ENCODE measurements around the gene SF3A1.

The SF3A1 gene

GRCh38 chr22:30393322-30393680 lies 36.6 kb upstream of the SF3A1 start:
- DNase-seq (ENCODE audit: low spot score in 2 of 2) (no peak), ATAC-seq (no peak)
- Mint-ChIP-seq H3K36me3 (peaks cover 6% of the 10 kb centered on the region), H3K27ac (no peak overlapping the region), H3K9me3 (no peaks in the 10 kb centered on the region), H3K4me3 (no peak overlapping the region), H3K4me1 (peaks cover 25% of the 10 kb centered on the region)

GRCh38 chr22:30392661-30393321 lies 36.1 kb upstream of the SF3A1 start:
- DNase-seq (ENCODE audit: low spot score in 2 of 2) (no peak), ATAC-seq (no peak)
- Mint-ChIP-seq H3K27ac (no peak overlapping the region), H3K4me1 (peaks cover 20% of the 10 kb centered on the region), H3K36me3 (peaks cover 6% of the 10 kb centered on the region), H3K9me3 (no peaks in the 10 kb centered on the region), H3K4me3 (no peak overlapping the region)

- Mint-ChIP-seq H3K9me3 (no peaks in the 10 kb centered on the region), H3K4me3 (no peak overlapping the region), H3K4me1 (peaks cover 29% of the 10 kb centered on the region), H3K36me3 (no peaks in the 10 kb centered on the region), H3K27ac (peak overlapping the region; percentile 80)
- DNase-seq (ENCODE audit: low spot score in 2 of 2) (peak; percentile 64 to 84), ATAC-seq (peak; percentile 79)
Observed at GRCh38 chr22:30390974-30391691, 34.4 kb upstream of the SF3A1 start.

GRCh38 chr22:30386960-30387827 lies 30.5 kb upstream of the SF3A1 start, which contains the start of gene RNF215:
Gene RNF215 (minus strand): TSS chr22:30387411. CDS start chr22:30387313, 98 bp downstream.
- no peaks in the 10 kb centered on the region for H3K9me3 Mint-ChIP-seq
- peak; percentile 92 to 93 for DNase-seq (ENCODE audit: low spot score in 2 of 2)

GRCh38 chr22:30386608-30386959 lies 29.9 kb upstream of the SF3A1 start:
- no peaks in the 10 kb centered on the region for H3K9me3 Mint-ChIP-seq
- DNase-seq (ENCODE audit: low spot score in 2 of 2) (no peak), ATAC-seq (no peak)
- H3K4me3 Mint-ChIP-seq = peak overlapping the region; percentile 71
- peaks cover 23% of the 10 kb centered on the region for H3K4me1 Mint-ChIP-seq
- peak overlapping the region; percentile 63 for H3K27ac Mint-ChIP-seq
- H3K36me3 Mint-ChIP-seq = no peaks in the 10 kb centered on the region

More at GRCh38 chr22:30386960-30387827, 30.5 kb upstream of the SF3A1 start, which contains the start of gene RNF215:
- H3K27ac Mint-ChIP-seq = peak within 1 kb of the TSS; percentile 63
- H3K4me3 Mint-ChIP-seq = peak within 1 kb of the TSS; percentile 71
- H3K36me3 Mint-ChIP-seq = no peaks in the 10 kb centered on the region
- peaks cover 25% of the 10 kb centered on the region for H3K4me1 Mint-ChIP-seq
- ATAC-seq = peak; percentile 82

- DNase-seq (ENCODE audit: low spot score in 2 of 2) (no peak), ATAC-seq (no peak)
- H3K4me1 Mint-ChIP-seq = peaks cover 18% of the 10 kb centered on the region
- H3K9me3 Mint-ChIP-seq = no peaks in the 10 kb centered on the region
- H3K36me3 Mint-ChIP-seq = no peaks in the 10 kb centered on the region
- peak overlapping the region; percentile 71 for H3K4me3 Mint-ChIP-seq
- no peak overlapping the region for H3K27ac Mint-ChIP-seq
Observed at GRCh38 chr22:30385942-30386341, 29.2 kb upstream of the SF3A1 start.

GRCh38 chr22:30383061-30383460 lies 26.4 kb upstream of the SF3A1 start:
- H3K4me3 Mint-ChIP-seq = no peak overlapping the region
- no peaks in the 10 kb centered on the region for H3K36me3 Mint-ChIP-seq
- H3K4me1 Mint-ChIP-seq = peaks cover 21% of the 10 kb centered on the region
- no peak overlapping the region for H3K27ac Mint-ChIP-seq
- no peak for DNase-seq (ENCODE audit: low spot score in 2 of 2)
- no peaks in the 10 kb centered on the region for H3K9me3 Mint-ChIP-seq
- no peak for ATAC-seq

- ATAC-seq (no peak), DNase-seq (ENCODE audit: low spot score in 2 of 2) (no peak)
- Mint-ChIP-seq H3K4me1 (peaks cover 17% of the 10 kb centered on the region), H3K9me3 (no peaks in the 10 kb centered on the region), H3K4me3 (no peak overlapping the region), H3K27ac (no peak overlapping the region), H3K36me3 (no peaks in the 10 kb centered on the region)
Observed at GRCh38 chr22:30382340-30382739, 25.6 kb upstream of the SF3A1 start.

GRCh38 chr22:30381264-30381663 lies 24.6 kb upstream of the SF3A1 start:
- Mint-ChIP-seq H3K9me3 (no peaks in the 10 kb centered on the region), H3K4me1 (peaks cover 11% of the 10 kb centered on the region), H3K27ac (no peak overlapping the region), H3K4me3 (no peak overlapping the region), H3K36me3 (peaks cover 5% of the 10 kb centered on the region)
- ATAC-seq (peak; percentile 54), DNase-seq (ENCODE audit: low spot score in 2 of 2) (no peak)

GRCh38 chr22:30380011-30380410 lies 23.3 kb upstream of the SF3A1 start:
- ATAC-seq (no peak), DNase-seq (ENCODE audit: low spot score in 2 of 2) (no peak)
- Mint-ChIP-seq H3K27ac (peak overlapping the region; percentile 64), H3K9me3 (no peaks in the 10 kb centered on the region), H3K4me1 (peaks cover 7% of the 10 kb centered on the region), H3K36me3 (peaks cover 5% of the 10 kb centered on the region), H3K4me3 (no peak overlapping the region)

- Mint-ChIP-seq H3K4me3 (no peak overlapping the region), H3K27ac (no peak overlapping the region), H3K36me3 (peaks cover 5% of the 10 kb centered on the region), H3K4me1 (no peaks in the 10 kb centered on the region), H3K9me3 (no peaks in the 10 kb centered on the region)
- no peak for DNase-seq (ENCODE audit: low spot score in 2 of 2)
- ATAC-seq = no peak
Observed at GRCh38 chr22:30375312-30375849, 18.7 kb upstream of the SF3A1 start.

GRCh38 chr22:30373331-30374325 lies 16.9 kb upstream of the SF3A1 start:
- H3K9me3 Mint-ChIP-seq = no peaks in the 10 kb centered on the region
- no peak overlapping the region for H3K4me3 Mint-ChIP-seq
- DNase-seq (ENCODE audit: low spot score in 2 of 2) (no peak), ATAC-seq (no peak)
- H3K36me3 Mint-ChIP-seq = peaks cover 5% of the 10 kb centered on the region
- H3K4me1 Mint-ChIP-seq = no peaks in the 10 kb centered on the region
- no peak overlapping the region for H3K27ac Mint-ChIP-seq

GRCh38 chr22:30372915-30373314 lies 16.2 kb upstream of the SF3A1 start:
- H3K9me3 Mint-ChIP-seq = no peaks in the 10 kb centered on the region
- H3K4me1 Mint-ChIP-seq = no peaks in the 10 kb centered on the region
- H3K27ac Mint-ChIP-seq = no peak overlapping the region
- no peak overlapping the region for H3K4me3 Mint-ChIP-seq
- DNase-seq (ENCODE audit: low spot score in 2 of 2) (no peak), ATAC-seq (no peak)
- H3K36me3 Mint-ChIP-seq = peaks cover 5% of the 10 kb centered on the region

GRCh38 chr22:30371981-30372380 lies 15.3 kb upstream of the SF3A1 start:
- peaks cover 5% of the 10 kb centered on the region for H3K36me3 Mint-ChIP-seq
- no peak for ATAC-seq
- no peaks in the 10 kb centered on the region for H3K9me3 Mint-ChIP-seq
- DNase-seq (ENCODE audit: low spot score in 2 of 2) = no peak
- no peaks in the 10 kb centered on the region for H3K4me1 Mint-ChIP-seq
- peak overlapping the region; percentile 15 for H3K27ac Mint-ChIP-seq
- no peak overlapping the region for H3K4me3 Mint-ChIP-seq

Data from stimulated activated effector memory CD8-positive, alpha-beta T cell treated with anti-CD3 and anti-CD28 coated beads, Interleukin-12 subunit alpha, Interleukin-12 subunit beta, amount 100 ng/mL, for 72 hours (primary cell).